Endothelial cell (in vitro differentiated cells): ENCODE results near the gene PCDHGA10. TPM values are rescaled to one million over a fixed set of nuclear protein-coding genes. Genes with fewer than 3 reads are reported as not detected.
"Not testable (repeated sequence)": the region's sequence is repeated elsewhere in the genome, so short reads cannot be mapped to it uniquely, and the experiment has no call there.

Experiments used
- DNase-seq: peaks from one replicate; pipeline ENCODE4 v3.0.0; 2021; ENCODE audit warnings: low spot score
- H3K27ac Mint-ChIP-seq: one replicate; pipeline ENCODE4 v1.8.0; 2021; ENCODE audit warnings: mixed read lengths, inconsistent platforms; ENCODE audit not compliant: unreplicated experiment
- H3K27me3 Mint-ChIP-seq: one replicate; pipeline ENCODE4 v1.8.0; 2021; ENCODE audit warnings: mild to moderate bottlenecking, moderate library complexity, mixed read lengths, inconsistent platforms; ENCODE audit not compliant: unreplicated experiment
- H3K36me3 Mint-ChIP-seq: one replicate; pipeline ENCODE4 v1.8.0; 2021; ENCODE audit warnings: mild to moderate bottlenecking, low read depth, mixed read lengths, inconsistent platforms; ENCODE audit not compliant: unreplicated experiment
- H3K4me1 Mint-ChIP-seq: one replicate; pipeline ENCODE4 v1.8.0; 2021; ENCODE audit warnings: mild to moderate bottlenecking, mixed read lengths, inconsistent platforms; ENCODE audit not compliant: unreplicated experiment
- H3K4me3 Mint-ChIP-seq: one replicate; pipeline ENCODE4 v1.8.0; 2021; ENCODE audit warnings: mild to moderate bottlenecking, mixed read lengths, inconsistent platforms; ENCODE audit not compliant: unreplicated experiment
- H3K9me3 Mint-ChIP-seq: one replicate; pipeline ENCODE4 v1.8.0; 2021; ENCODE audit warnings: mixed read lengths, inconsistent platforms; ENCODE audit not compliant: unreplicated experiment
- CTCF ChIP-seq: fragments of 200-600 bp; sonication (generic); IDR thresholded peaks from one replicate; pipeline ENCODE4 v1.5.0; 2021; ENCODE audit warnings: antibody characterized with exemption; ENCODE audit not compliant: unreplicated experiment
- total RNA-seq: library from RNA; stranded (reverse); fragmentation: NEBNext Ultra II Directional; extraction: Animal tissue kit (Norgen Biotek cat#: 25700); gene quantifications from one replicate; pipeline ENCODE4 v1.2.1, GENCODE V29; 2021; ENCODE audit not compliant: unreplicated experiment

The PCDHGA10 gene
- total RNA-seq, 1 donor from 2014 or later: 43.0 TPM

- H3K27me3 Mint-ChIP-seq: not testable (repeated sequence)
- peaks cover 10% of the 10 kb centered on the region for H3K9me3 Mint-ChIP-seq
- peak within 1 kb of the TSS; percentile 97 for H3K4me3 Mint-ChIP-seq
- TF ChIP-seq CTCF: peak; percentile 89
- peaks cover 42% of the 10 kb centered on the region for H3K36me3 Mint-ChIP-seq
- H3K4me1 Mint-ChIP-seq: peaks cover 24% of the 10 kb centered on the region
- peak; percentile 87 for DNase-seq
- peak within 1 kb of the TSS; percentile 93 for H3K27ac Mint-ChIP-seq
These were observed 4.8 kb upstream of the PCDHGA10 start, which contains the start of gene PCDHGB6 for GRCh38 chr5:141407790-141408505. Gene PCDHGB6, plus strand, starts transcription at chr5:141408021. Its CDS starts 182 bp downstream, at chr5:141408203.

GRCh38 chr5:141409598-141410306, 3.0 kb upstream of the PCDHGA10 start:
- H3K27ac Mint-ChIP-seq: no peak overlapping the region
- H3K9me3 Mint-ChIP-seq: peaks cover 15% of the 10 kb centered on the region
- no peak for TF ChIP-seq CTCF

GRCh38 chr5:141411575-141411974, 1.2 kb upstream of the PCDHGA10 start:
- peaks cover 53% of the 10 kb centered on the region for H3K36me3 Mint-ChIP-seq
- peak overlapping the region; percentile 30 for H3K27ac Mint-ChIP-seq

More at GRCh38 chr5:141409598-141410306, 3.0 kb upstream of the PCDHGA10 start:
- no peak for DNase-seq
- peaks cover 48% of the 10 kb centered on the region for H3K36me3 Mint-ChIP-seq
- peaks cover 38% of the 10 kb centered on the region for H3K4me1 Mint-ChIP-seq
- peak overlapping the region; percentile 97 for H3K4me3 Mint-ChIP-seq
- peaks cover 8% of the 10 kb centered on the region for H3K27me3 Mint-ChIP-seq

GRCh38 chr5:141413540-141414069, 818 bp downstream of the PCDHGA10 start:
- Mint-ChIP-seq H3K9me3 (peaks cover 32% of the 10 kb centered on the region), H3K4me3 (peak overlapping the region; percentile 96), H3K27me3 (peaks cover 19% of the 10 kb centered on the region), H3K36me3 (peaks cover 56% of the 10 kb centered on the region), H3K27ac (peak overlapping the region; percentile 84), H3K4me1 (peaks cover 49% of the 10 kb centered on the region)
- TF ChIP-seq CTCF: no peak
- no peak for DNase-seq

More at GRCh38 chr5:141411575-141411974, 1.2 kb upstream of the PCDHGA10 start:
- DNase-seq: no peak
- Mint-ChIP-seq H3K9me3 (peaks cover 23% of the 10 kb centered on the region), H3K4me1 (peaks cover 43% of the 10 kb centered on the region), H3K4me3 (peak overlapping the region; percentile 72), H3K27me3 (peaks cover 10% of the 10 kb centered on the region)
- TF ChIP-seq CTCF: no peak

- peak overlapping the region; percentile 68 for H3K4me3 Mint-ChIP-seq
- H3K27me3 Mint-ChIP-seq: peaks cover 23% of the 10 kb centered on the region
- H3K9me3 Mint-ChIP-seq: peaks cover 36% of the 10 kb centered on the region
- DNase-seq, H3K27ac Mint-ChIP-seq: not testable (repeated sequence)
- peaks cover 57% of the 10 kb centered on the region for H3K36me3 Mint-ChIP-seq
- peaks cover 46% of the 10 kb centered on the region for H3K4me1 Mint-ChIP-seq
These were observed 1.9 kb downstream of the PCDHGA10 start for GRCh38 chr5:141414548-141415274.

- Mint-ChIP-seq H3K27me3 (peaks cover 23% of the 10 kb centered on the region), H3K36me3 (peaks cover 60% of the 10 kb centered on the region), H3K4me1 (peaks cover 47% of the 10 kb centered on the region), H3K9me3 (peaks cover 38% of the 10 kb centered on the region)
- H3K27ac Mint-ChIP-seq, DNase-seq, H3K4me3 Mint-ChIP-seq: not testable (repeated sequence)
These were observed 2.5 kb downstream of the PCDHGA10 start for GRCh38 chr5:141415275-141415618.
